Stimulated activated CD8-positive, alpha-beta memory T cell treated with anti-CD3 and anti-CD28 coated beads, Interleukin-12 subunit alpha, Interleukin-12 subunit beta, amount 100 ng/mL, for 4 hours (primary cell): ENCODE results near the gene ZNF557.
"Not testable (repeated sequence)": the region's sequence is repeated elsewhere in the genome, so short reads cannot be mapped to it uniquely, and the experiment has no call there.

Experiments used
- DNase-seq: peaks from one replicate; pipeline ENCODE4 v3.0.0-alpha.2; 2020; ENCODE audit warnings: low read depth

The ZNF557 gene

DNA sequence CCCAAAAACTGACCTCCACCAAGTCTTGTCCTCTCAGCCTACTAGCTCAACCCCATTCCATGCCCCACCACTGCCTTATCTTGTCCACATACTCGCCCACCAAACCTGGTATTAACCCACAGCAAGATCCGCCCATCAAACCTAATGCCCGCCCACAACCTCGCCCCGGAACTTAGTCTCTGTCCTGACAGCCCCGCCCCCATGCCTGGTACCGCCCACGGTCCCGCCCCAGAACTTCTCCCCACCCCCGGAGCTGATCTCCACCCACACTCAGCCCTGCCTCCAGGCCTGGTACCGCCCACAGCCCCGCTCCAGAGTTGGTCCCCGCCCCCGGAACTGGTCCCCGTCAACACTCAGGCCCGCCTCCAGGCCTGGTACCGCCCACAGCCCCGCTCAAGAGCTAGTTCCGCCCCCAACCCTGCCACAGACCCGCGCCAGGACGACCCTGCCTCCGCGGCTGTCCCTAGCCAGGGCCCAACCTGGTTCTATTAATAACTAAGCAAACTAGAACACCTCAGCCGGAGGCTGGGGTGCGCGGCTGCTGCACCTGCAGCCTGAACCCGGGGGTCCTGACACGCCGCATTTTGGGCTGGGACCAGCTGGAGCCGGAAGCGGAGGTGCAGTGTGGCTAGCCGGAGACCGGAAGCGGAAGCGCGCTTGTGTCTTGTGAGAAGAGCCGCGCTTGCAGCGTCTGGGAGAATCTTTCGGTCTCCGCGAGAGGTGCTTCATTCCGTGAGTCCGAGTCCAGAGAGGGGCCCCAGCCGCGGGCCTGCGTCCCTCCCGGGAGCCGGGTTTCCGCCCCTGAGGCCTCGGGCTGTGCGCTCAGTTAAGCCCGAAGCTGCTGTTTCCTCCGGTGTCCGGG, at the start of gene ZNF557:
Gene ZNF557, plus strand, starts transcription at position 662 of the 862 bp plus-strand sequence. CDS start 5,372 bp downstream, outside the sequence.
- DNase-seq, result peak; percentile 96

DNA sequence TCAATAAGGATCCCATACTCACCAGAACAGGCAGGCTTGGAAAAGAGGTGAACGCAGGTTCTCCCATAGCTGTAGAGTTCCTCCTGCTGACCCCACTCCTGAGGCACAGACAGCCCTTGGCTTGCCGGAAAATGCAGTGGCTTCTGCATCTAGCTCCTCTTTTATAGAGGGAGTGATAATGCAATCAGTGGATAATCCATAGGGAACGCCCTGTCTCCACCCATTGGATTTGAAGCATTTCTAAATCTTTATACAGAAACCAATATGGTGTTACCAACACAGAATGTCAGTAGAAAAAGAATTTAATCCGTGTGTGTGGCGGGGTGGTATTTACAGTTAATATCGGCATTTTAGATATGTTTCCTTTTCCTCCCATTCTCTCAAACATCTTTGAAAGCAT, 48.2 kb upstream of the ZNF557 start, which contains the start of gene MBD3L2B:
Gene MBD3L2B, minus strand, starts transcription at position 101 of the 400 bp plus-strand sequence. Its CDS starts 34 bp downstream, at position 67.
- DNase-seq, result not testable (repeated sequence)

DNA sequence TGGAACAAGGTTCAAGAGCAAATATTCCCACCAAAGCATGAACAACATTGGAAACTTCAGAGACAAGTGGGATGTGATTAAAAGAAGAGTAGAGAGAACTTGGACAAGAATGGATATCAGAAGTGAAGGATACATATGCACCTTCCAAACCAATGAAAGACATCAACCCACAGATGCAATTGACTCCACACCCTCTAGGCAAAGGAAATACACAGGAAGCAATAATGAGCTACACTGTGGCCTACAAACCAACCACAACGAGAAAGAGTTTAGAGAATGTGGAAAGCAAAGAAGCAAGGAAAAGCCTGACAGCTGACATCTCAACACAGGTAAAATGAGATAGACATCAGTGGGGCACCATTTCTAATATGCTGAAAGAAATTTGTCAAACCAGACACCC, 40.7 kb upstream of the ZNF557 start:
- not testable (repeated sequence) for DNase-seq

DNA sequence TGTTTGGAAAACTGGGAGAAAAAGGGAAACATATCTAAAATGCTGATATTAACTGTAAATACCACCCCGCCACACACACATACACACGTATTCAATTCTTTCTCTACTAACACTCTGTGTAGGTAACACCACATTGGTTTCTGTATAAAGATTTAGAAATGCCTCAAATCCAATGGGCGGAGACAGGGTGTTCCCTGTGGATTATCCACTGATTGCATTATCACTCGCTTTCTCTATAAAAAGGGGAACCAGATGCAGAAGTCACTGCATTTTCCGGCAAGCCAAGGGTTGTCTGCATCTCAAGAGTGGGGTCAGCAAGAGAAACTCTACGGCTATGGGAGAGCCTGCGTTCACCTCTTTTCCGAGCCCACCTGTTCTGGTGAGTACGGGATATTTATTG, 39.2 kb upstream of the ZNF557 start, which contains the start of gene MBD3L5:
Gene MBD3L5, plus strand, starts transcription at position 301 of the 400 bp plus-strand sequence. Its CDS starts 34 bp downstream, at position 335.
- DNase-seq, result not testable (repeated sequence)

DNA sequence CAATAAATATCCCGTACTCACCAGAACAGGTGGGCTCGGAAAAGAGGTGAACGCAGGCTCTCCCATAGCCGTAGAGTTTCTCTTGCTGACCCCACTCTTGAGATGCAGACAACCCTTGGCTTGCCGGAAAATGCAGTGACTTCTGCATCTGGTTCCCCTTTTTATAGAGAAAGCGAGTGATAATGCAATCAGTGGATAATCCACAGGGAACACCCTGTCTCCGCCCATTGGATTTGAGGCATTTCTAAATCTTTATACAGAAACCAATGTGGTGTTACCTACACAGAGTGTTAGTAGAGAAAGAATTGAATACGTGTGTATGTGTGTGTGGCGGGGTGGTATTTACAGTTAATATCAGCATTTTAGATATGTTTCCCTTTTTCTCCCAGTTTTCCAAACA, 29.4 kb upstream of the ZNF557 start, which contains the start of gene MBD3L4:
Gene MBD3L4, minus strand, starts transcription at position 101 of the 400 bp plus-strand sequence. Its CDS starts 35 bp downstream, at position 66.
- not testable (repeated sequence) for DNase-seq

DNA sequence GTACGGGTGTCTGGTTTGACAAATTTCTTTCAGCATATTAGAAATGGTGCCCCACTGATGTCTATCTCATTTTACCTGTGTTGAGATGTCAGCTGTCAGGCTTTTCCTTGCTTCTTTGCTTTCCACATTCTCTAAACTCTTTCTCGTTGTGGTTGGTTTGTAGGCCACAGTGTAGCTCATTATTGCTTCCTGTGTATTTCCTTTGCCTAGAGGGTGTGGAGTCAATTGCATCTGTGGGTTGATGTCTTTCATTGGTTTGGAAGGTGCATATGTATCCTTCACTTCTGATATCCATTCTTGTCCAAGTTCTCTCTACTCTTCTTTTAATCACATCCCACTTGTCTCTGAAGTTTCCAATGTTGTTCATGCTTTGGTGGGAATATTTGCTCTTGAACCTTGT, 27.9 kb upstream of the ZNF557 start:
- not testable (repeated sequence) for DNase-seq

DNA sequence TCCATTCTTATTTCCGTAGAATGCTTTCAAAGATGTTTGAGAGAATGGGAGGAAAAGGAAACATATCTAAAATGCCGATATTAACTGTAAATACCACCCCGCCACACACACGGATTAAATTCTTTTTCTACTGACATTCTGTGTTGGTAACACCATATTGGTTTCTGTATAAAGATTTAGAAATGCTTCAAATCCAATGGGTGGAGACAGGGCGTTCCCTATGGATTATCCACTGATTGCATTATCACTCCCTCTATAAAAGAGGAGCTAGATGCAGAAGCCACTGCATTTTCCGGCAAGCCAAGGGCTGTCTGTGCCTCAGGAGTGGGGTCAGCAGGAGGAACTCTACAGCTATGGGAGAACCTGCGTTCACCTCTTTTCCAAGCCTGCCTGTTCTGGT, 20.5 kb upstream of the ZNF557 start, which contains the start of gene MBD3L2:
Gene MBD3L2, plus strand, starts transcription at position 301 of the 400 bp plus-strand sequence. Its CDS starts 53 bp downstream, at position 354.
- not testable (repeated sequence) for DNase-seq

DNA sequence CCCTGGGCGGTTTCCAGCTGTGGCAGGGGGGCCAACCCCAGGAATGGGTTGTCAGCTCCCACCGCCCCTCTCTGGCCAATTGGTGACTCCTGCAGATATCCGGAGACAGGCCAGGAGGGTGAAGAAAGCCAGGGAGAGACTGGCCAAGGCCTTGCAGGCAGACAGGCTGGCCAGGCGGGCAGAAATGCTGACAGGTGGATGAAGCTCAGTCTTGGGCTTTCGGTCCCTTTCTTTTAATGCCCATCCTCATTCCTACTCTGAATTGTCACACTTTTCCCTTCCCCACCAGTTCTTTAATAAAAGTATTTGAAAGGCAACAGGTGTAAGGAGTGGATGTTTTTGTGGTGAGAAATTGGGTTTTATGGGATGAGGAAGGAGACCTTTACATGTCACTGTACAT, 18.1 kb upstream of the ZNF557 start:
- DNase-seq, result not testable (repeated sequence)

DNA sequence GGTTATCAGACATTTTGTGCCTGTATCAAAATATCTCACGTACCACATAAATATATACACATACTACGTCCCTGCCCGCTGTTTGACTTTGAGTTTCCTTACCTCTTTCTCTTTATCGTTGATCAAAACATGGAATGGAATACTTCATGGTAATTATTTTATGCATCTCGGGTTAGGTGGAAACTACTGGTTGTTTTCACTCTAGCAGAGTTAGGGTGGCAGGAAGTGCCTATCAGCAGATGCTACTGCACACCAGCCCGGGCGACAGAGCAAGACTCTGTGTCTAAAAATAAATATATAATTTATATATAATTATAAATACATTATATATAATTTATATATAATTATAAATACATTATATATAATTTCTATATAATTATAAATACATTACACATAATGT, 16.6 kb upstream of the ZNF557 start:
- not testable (repeated sequence) for DNase-seq

DNA sequence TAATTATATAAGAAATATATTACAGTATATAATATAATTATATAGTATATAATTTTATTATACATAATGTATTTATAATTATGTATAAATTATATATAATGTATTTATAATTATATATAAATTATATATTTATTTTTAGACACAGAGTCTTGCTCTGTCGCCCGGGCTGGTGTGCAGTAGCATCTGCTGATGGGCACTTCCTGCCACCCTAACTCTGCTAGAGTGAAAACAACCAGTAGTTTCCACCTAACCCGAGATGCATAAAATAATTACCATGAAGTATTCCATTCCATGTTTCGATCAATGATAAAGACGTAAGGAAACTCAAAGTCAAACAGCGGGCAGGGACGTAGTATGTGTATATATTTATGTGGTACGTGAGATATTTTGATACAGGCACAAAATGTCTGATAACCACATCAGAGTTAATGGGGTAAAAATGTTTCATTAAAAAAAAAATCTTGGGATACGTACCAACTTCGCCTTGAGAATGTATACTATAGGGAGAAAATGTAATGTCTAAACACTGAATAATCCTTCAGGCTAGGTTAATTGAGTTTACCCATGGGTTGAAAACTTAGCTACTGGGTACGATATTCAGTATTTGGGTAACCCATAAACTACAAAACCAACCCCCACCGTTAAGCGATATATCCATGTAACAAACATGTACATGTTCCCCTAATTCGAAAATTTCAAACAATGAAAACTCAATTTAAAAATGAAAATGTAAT, 14.7 kb upstream of the ZNF557 start:
- DNase-seq, result not testable (repeated sequence)

DNA sequence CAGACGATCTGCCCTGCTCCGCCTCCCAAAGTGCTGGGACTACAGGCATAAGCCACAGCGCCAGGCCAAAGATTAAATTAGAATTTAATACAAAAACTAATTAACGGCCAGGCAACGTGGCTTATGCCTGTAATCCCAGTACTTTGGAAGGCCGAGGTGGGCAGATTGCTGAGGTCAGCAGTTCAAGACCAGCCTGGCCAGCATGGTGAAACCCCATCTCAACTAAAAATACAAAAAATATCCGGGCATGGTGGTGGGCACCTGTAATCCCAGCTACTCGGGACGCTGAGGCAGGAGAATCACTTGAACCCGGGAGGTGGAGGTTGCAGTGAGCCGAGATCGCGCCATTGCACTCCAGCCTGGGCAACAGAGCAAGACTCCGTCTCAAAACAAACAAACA, 13.8 kb upstream of the ZNF557 start:
- DNase-seq, result not testable (repeated sequence)

DNA sequence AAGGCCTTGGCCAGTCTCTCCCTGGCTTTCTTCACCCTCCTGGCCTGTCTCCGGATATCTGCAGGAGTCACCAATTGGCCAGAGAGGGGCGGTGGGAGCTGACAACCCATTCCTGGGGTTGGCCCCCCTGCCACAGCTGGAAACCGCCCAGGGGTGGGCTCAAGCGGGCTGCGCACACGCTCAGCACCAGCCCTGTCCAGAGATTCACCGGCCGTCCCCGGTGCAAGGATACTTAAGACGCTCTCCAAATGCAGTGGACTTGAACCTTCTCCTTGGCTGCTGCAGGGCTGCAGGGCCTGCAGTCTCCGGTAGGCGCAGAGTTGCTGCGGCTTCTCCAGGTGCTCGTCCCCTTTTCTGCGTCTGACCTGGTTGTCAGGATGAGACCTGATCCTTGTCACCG, 13.1 kb upstream of the ZNF557 start:
- DNase-seq, result not testable (repeated sequence)

DNA sequence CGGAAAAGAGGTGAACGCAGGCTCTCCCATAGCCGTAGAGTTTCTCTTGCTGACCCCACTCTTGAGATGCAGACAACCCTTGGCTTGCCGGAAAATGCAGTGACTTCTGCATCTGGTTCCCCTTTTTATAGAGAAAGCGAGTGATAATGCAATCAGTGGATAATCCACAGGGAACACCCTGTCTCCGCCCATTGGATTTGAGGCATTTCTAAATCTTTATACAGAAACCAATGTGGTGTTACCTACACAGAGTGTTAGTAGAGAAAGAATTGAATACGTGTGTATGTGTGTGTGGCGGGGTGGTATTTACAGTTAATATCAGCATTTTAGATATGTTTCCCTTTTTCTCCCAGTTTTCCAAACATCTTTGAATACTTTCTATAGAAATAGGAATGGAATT, 10.9 kb upstream of the ZNF557 start, which contains the start of gene MBD3L3:
Gene MBD3L3, minus strand, starts transcription at position 101 of the 400 bp plus-strand sequence. Its CDS starts 71 bp downstream, at position 30.
- DNase-seq, result not testable (repeated sequence)

DNA sequence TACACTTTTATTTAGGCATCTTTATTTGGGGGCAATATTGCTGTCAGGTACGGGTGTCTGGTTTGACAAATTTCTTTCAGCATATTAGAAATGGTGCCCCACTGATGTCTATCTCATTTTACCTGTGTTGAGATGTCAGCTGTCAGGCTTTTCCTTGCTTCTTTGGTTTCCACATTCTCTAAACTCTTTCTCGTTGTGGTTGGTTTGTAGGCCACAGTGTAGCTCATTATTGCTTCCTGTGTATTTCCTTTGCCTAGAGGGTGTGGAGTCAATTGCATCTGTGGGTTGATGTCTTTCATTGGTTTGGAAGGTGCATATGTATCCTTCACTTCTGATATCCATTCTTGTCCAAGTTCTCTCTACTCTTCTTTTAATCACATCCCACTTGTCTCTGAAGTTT, 9.5 kb upstream of the ZNF557 start:
- DNase-seq, result not testable (repeated sequence)

DNA sequence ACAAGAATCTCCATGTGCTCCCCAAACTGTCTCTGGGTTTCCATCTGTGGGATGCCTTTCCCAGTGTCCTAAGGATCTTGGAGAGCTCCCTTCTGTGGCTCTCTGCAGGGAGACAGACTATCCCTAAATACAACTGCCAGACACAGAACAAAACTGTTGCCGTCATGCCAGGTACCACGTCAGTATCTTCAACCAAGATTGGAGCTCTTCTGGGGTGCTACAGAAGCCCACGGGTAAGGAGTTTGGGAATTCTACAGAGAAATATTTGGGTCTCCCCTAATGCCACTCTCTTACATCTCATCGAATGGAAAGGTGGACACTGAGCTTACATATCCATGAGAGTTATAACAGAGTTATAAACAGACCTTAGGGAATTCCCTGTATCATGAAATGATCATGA, 6.2 kb upstream of the ZNF557 start:
- DNase-seq, result no peak

DNA sequence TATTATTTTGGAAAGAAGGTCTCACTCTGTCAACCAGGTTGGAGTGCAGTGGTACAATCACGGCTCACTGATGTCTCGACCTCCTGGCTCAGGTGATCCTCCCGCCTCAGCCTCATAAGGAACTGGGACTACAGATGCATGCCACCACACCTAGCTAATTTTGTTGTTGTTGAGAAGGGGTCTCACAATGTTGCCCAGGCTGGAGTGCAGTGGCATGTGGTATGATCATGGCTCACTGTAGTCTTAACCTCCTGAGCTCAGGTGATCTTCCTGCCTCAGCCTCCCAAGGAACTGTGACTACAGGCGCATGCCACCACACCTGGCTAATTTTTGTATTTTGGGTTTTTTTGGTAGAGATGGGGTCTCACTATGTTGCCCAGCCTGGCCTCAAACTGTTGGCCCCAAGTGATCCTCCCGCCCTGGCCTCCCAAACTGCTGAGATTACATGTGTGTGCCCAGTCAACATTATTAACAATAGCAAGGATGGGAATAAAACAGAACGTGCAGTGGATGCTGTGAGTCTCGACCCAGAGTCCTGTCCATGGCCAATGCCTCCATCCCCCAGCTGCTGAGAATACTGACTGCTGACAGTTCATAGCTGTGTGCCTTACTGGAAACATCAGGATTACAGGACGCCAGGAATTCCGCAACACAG, 5.6 kb upstream of the ZNF557 start:
- DNase-seq, result no peak

DNA sequence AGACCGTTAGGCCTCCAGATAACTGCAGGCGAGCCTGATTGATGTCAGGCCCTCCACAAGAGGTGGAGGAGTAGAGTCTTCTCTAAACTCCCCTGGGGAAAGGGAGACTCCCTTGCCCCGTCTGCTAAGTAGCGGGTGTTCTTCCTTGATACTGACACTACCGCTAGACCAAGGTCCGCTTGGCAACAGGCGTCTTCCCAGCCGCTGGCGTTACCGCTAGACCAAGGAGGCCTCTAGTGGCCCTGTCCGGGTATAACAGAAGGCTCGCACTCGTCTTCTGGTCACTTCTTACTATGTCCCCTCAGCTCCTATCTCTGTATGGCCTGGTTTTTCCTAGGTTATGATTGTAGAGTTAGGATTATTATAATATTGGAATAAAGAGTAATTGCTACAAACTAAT, 2.4 kb upstream of the ZNF557 start:
- DNase-seq, result not testable (repeated sequence)

DNA sequence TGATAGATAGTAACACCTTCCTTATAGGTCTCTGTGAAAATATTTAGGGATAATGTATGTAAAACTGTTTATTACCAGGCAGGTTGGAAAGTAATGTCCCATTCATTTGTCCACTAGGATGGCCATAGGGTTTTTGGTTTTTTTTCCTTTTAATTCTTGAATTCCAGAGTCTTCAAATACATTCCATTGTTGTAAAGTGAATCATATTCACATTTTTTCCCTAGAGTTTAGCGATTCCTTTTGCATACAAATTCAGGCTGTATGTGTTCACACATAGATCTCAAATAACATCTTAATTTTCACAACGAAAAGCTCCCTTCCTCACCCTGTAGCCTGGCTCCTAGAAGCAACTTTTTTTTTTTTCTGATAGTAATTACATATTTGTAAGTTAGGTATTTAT, 1.8 kb upstream of the ZNF557 start:
- DNase-seq, result no peak

DNA sequence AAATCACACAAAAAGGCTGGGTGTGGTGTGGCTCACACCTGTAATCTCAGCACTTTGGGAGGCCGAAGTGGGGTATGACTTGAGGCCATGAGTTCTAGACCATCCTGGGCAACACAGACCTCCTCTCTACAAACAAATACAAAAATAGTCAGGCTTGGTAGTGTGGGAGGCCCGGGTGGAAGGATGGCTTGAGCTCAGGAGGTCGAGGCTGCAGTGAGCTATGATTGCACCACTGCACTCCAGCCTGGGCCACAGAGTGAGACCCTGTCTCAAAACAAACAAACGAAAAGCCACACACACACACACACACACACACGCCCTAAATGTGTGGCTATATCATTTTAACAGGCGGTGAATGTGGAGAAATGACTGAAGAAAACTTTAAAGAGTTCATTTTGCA, 904 bp upstream of the ZNF557 start:
- DNase-seq, result no peak

DNA sequence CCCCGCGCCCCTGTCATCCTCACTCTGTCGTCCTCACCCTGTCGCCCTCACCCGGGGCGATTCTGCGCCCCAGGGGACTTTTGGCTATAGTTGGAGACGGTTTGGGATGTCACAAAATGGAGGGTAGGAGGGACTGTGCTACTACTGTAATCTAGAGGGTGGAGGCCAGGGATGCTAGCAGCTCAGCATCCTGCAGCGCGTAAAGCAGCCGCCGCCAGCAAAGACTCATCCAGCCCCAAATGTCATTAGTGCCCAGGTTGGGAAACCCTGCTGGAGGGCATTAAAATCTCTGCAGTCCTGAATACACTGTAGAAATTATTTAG, 362 bp downstream of the ZNF557 start:
- DNase-seq, result peak; percentile 1

DNA sequence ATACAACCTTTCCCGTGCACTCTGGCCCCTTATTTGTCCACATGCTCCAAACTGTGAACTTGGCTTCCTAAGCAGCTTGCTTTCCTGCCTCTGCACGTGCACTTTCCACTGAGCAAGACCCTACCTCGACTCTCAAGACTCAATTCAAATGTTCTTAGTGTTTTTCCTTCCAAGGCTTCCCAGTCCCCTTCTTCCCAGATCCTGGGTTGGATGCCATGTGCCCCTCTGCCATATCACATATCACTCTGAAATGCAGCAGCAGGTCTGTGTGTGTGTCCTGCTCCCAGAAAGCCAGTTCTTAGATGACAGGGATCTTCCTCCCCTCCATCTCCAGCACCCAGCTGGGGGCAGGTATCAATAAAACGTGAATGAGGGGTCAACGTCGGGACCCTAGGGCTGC, 3.0 kb downstream of the ZNF557 start:
- no peak for DNase-seq

DNA sequence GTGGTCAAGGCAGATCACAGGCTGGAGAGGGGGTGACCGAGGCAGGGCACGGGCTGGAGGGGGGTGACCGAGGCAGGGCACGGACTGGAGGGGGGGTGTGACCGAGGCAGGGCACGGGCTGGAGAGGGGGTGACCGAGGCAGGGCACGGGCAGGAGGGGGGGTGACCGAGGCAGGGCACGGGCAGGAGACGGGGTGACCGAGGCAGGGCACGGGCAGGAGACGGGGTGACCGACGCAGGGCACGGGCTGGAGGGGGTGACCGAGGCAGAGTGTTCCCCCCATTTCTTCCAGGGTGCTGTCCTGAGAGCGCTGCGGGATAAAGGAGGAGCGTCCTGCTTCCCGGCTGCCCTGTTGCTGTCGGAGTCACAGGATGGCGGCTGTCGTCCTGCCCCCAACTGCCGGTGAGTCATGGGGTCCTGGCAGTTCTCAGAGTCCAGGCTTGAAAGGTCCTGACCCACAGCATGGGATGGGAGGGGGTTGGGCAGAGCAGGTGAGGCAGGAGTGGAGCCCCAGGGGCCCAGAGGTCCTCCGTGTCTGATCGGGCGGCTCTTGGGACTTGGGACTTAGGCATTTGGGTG, 5.3 kb downstream of the ZNF557 start:
- DNase-seq, result no peak
